Measurements from ENCODE around the gene DFFA.
"Not testable (repeated sequence)": the region's sequence is repeated elsewhere in the genome, so short reads cannot be mapped to it uniquely, and the experiment has no call there.

DFFA gene

DNA sequence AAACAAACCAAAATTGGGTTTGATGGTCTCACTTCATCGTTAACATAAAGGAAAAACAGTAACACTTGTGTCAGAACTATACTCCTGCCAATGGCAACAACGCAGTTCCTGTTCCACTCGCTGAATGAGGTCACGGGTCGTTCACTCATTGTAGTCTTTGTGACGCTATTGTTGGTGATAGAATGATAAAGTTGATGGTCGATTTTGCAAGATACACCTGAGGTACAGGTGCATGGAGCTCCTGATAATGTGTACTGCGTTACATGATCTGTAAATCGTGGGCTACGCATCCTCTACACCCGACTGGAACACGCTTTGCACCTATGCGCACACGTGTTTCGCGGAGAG, 42.5 kb downstream of the DFFA start:
- peak; percentile 28 for DNase-seq (ENCODE audit: low spot score)

DNA sequence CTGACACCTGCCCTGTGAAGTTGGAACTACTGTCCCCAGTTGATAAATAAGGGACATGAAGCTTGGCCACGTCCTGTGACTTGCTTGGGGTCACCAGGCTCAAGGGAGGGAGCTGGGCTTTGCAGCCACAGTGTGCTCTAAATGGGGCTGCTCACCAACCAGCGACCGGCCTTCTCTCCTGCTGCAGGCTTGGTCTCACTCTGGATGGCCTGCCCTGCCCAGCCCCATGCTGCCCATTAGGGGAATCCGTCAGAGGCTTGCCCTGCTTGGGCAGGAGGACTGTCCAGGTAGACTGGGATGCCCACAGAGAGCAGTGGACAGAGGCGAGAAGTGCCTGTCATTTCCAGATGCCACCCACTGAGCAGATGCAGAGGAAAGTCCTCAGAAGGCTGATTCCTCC, 43.3 kb downstream of the DFFA start:
- no peak for DNase-seq (ENCODE audit: low spot score)

DNA sequence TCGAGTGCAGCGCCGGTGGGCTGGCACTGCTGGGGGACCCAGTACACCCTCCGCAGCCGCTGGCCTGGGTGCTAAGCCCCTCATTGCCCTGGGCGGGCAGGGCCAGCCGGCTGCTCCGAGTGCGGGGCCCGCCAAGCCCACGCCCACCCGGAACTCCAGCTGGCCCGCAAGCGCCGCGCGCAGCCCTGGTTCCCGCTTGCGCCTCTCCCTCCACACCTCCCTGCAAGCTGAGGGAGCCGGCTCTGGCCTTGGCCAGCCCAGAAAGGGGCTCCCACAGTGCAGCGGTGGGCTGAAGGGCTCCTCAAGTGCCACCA, 45.8 kb downstream of the DFFA start:
- DNase-seq (ENCODE audit: low spot score) = not testable (repeated sequence)

DNA sequence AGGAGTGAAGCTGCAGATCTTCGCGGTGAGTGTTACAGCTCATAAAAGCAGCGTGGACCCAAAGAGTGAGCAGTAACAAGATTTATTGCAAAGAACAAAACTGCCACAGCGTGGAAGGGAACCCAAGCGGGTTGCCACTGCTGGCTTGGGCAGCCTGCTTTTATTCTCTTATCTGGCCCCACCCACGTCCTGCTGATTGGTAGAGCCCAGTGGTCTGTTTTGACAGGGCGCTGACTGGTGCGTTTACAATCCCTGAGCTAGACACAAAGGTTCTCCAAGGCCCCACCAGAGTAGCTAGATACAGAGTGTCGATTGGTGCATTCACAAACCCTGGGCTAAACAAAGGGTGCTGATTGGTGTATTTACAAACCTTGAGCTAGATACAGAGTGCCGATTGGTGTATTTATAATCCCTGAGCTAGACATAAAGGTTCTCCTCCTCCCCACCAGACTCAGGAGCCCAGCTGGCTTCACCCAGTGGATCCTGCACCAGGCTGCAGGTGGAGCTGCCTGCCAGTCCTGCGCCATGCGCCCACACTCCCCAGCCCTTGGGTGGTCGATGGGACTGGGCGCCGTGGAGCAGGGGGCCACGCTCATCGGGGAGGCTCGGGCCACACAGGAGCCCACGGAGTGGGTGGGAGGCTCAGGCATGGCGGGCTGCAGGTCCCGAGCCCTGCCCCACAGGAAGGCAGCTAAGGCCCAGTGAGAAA, 46.3 kb downstream of the DFFA start:
- not testable (repeated sequence) for DNase-seq (ENCODE audit: low spot score)

DNA sequence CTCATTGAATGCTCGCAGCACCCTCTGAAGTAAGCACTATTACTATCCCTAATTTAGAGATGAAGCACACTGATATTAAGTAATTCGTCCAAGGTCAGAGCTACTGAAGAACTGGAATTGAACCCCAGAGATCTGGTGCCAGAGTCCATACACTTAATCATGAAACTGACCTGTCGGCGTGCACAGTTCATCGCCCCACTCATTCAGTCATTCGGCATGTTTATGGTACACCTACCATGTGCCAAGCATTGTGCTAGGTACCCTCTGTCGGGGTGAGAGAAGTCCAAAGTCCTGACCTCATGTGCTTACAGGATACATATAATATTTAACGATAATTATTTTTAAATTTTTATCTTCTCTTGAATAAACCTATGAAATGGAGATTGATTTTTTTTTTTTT, 47.7 kb downstream of the DFFA start:
- no peak for DNase-seq (ENCODE audit: low spot score)

DNA sequence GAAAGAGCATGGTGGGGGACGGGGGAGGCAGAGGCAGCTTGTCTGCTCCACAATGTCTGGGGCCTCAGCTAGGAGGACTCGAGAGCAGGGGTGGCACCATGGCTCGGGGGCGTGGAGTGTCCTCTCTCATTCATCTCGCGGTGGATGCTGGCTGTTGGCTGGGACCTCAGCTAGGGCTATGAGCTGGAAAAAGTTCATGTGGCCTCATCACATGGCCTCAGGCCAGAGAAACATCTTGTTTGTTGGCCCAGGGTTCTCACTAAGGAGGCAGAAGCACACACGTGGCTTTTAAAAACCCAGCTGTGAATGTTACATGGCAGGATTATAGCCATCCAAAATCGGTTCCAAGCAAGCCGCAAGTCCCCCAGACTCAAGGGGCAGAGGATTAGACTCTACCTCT, 48.3 kb downstream of the DFFA start:
- DNase-seq (ENCODE audit: low spot score) = no peak

DNA sequence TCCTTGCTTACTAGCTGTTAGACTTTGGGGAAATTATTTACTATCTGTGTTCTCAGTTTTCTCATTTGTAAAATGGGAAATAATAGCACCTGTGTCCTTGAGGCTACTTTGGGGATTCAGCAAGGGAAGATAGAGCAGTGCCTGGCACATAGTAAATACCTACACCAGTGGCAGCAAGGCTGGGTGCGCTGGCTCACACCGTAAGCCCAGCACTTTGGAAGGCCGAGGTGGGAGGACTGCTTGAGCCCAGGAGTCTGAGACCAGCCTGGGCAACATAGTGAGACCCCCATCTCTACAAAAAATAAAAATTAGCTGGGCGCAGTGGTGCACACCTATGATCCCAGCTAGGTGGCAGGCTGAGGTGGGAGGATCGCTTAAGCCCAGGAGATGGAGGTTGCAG, 50.7 kb downstream of the DFFA start:
- DNase-seq (ENCODE audit: low spot score) = no peak

DNA sequence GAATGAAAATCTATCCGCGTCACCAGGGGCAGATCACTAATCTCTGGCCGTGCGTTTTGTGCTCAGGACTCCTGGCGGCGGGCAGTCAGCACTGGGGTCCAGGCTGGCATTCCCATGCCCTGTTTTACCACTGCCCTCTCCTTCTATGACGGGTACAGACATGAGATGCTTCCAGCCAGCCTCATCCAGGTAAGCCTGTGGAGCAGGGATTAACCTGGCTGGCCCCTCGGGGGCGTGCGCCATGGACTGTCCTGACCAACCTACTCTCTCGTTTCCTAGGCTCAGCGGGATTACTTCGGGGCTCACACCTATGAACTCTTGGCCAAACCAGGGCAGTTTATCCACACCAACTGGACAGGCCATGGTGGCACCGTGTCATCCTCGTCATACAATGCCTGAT, 53.0 kb downstream of the DFFA start:
- DNase-seq (ENCODE audit: low spot score) = no peak

DNA sequence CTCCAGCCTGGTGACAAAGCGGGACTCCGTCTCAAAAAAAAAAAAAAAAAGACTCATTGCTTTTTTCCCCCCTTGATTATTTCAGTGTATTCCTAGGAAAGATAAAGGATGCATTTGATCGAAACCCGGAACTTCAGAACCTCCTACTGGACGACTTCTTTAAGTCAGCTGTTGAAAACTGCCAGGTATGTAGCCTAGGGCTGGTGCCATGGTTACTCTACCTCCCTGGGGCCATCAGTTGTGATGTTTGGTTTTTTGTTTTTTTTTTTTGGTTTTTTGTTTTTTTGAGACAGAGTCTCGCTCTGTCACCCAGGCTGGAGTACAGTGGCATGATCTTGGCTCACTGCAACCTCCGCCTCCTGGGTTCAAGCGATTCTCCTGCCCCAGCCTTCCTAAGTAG, 53.6 kb downstream of the DFFA start:
- not testable (repeated sequence) for DNase-seq (ENCODE audit: low spot score)

DNA sequence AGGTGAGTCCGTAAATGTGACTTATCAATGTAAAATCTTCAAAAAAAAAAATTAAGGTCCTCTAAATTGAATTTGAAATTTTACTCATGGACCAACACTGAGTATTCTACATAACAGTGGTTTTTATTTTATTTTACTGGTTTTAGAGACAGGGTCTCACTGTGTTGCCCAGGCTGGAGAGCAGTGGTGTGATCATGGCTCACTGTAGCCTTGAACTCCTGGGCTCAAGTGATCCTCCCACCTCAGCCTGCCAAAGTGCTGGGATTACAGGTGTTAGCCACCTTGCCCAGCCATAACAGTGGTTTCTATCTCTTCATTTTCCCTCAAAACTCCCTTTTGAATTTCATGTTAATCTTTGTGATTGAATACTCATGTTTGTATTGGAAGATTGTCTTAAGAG, 56.4 kb downstream of the DFFA start:
- not testable (repeated sequence) for DNase-seq (ENCODE audit: low spot score)

DNA sequence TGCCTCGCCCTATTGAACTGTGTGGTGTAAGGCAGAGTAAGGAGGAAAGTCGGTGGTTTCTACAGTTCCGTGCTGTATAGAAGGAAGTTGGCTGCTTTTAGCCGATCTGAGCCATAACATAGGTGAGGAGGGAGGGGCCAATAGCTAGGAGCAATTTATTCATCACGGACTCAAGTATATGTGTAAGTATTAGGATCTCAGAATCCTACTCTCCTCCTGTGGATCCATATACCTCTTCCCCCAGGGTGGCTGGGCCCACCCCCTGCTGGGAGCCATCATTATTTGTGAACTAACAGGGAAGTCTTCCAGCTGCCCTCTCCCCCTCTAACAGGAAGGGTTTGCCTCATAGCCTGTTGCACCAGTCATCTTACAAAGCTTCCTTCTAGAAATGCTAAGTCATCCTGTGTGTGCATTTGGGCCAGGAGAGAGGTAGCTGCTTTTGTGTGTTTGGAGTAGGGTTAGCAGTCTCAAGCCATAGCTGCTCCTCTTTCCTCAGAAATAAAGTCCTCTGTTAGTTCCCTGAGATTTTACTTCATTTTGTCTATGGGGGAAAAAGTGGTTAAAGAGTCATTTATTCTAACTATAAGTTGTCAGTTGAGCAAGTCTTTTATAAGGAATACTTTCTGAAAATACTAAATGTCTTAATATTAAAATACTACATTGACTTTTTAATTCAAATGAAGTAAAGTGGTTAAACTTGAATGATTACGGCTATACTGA, 57.0 kb downstream of the DFFA start:
- peak; percentile 85 for DNase-seq (ENCODE audit: low spot score)

DNA sequence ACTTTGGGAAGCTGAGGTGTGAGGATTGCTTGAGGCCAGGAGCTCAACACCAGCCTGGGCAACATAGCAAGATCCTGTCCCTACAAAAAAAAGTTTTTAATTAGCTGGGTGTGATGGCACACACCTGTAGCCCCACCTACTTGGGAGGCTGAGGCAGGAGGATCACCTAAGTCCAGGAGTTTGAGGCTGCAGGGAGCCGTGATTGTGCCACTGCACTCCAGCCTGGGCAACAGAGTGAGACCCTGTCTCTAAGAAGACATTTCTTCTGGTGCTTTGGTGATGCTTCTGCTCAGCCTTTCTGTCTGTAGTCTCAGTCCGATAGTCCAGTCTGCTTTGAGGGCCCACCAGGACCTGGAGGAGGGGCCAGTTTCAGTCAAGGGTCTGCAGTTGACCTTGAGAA, 65.1 kb downstream of the DFFA start:
- no peak for DNase-seq (ENCODE audit: low spot score)

Measured in kidney capillary endothelial cell (primary cell).